Body of pancreas (tissue), 4 donors: Measurements from ENCODE around the gene ZNF862.

Experiments used
- POLR2A ChIP-seq, 3 donors: fragments of 450-650 bp; IDR thresholded peaks; one replicate each; pipeline ENCODE4 v1.6.1; 2016; ENCODE audit warnings: antibody characterized with exemption in 3 of 3, mild to moderate bottlenecking in 2 of 3
- TF ChIP-seq, protein P1 (sequence below), 7 experiments: fragments of 450-650 bp in 4 of 7; fragments of 200-600 bp in 3 of 7; sonication (generic) in 3 of 7; IDR thresholded peaks; one replicate each; pipeline ENCODE4 v1.5.1; 2016 to 2019; ENCODE audit warnings: antibody characterized with exemption in 7 of 7

DNA sequence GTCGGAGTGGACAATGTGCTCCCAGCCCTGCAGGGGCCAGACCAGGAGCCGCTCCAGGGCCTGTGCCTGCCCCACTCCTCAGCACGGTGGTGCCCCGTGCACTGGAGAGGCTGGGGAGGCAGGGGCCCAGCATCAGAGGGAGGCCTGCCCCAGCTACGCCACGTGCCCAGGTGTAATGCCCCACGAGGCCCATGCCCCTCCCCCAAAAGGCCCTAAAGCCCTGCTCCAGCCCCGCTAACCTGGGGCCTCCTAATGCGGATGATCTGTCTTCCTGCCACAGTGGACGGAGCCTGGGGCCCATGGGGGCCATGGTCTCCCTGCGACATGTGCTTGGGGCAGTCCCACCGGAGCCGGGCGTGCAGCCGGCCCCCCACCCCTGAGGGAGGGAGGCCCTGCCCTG is 23.7 kb upstream of the ZNF862 start:
- TF ChIP-seq, protein P1, sequence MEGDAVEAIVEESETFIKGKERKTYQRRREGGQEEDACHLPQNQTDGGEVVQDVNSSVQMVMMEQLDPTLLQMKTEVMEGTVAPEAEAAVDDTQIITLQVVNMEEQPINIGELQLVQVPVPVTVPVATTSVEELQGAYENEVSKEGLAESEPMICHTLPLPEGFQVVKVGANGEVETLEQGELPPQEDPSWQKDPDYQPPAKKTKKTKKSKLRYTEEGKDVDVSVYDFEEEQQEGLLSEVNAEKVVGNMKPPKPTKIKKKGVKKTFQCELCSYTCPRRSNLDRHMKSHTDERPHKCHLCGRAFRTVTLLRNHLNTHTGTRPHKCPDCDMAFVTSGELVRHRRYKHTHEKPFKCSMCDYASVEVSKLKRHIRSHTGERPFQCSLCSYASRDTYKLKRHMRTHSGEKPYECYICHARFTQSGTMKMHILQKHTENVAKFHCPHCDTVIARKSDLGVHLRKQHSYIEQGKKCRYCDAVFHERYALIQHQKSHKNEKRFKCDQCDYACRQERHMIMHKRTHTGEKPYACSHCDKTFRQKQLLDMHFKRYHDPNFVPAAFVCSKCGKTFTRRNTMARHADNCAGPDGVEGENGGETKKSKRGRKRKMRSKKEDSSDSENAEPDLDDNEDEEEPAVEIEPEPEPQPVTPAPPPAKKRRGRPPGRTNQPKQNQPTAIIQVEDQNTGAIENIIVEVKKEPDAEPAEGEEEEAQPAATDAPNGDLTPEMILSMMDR (IDR thresholded peaks at IDR 0.05), result no peak
- TF ChIP-seq POLR2A (IDR thresholded peaks at IDR 0.05), result no peak
